ENCODE data around the gene ADCY1.

ADCY1 gene

GRCh38 chr7:45593121-45593541, 19.0 kb downstream of the ADCY1 start:
- no peak for DNase-seq (ENCODE audit: low read depth)

GRCh38 chr7:45593877-45594276, 19.7 kb downstream of the ADCY1 start:
- no peak for DNase-seq (ENCODE audit: low read depth)

- no peak for DNase-seq (ENCODE audit: low read depth)
These were observed 20.8 kb downstream of the ADCY1 start for GRCh38 chr7:45594745-45595535.

- DNase-seq (ENCODE audit: low read depth) = no peak
These were observed 21.9 kb downstream of the ADCY1 start for GRCh38 chr7:45595809-45596664.

GRCh38 chr7:45596665-45597095, 22.5 kb downstream of the ADCY1 start:
- DNase-seq (ENCODE audit: low read depth) = no peak

GRCh38 chr7:45597286-45597984, 23.3 kb downstream of the ADCY1 start:
- DNase-seq (ENCODE audit: low read depth) = no peak

- no peak for DNase-seq (ENCODE audit: low read depth)
These were observed 24.8 kb downstream of the ADCY1 start for GRCh38 chr7:45598886-45599520.

- DNase-seq (ENCODE audit: low read depth) = no peak
These were observed 25.9 kb downstream of the ADCY1 start for GRCh38 chr7:45599851-45600706.

GRCh38 chr7:45601094-45601493, 26.9 kb downstream of the ADCY1 start:
- DNase-seq (ENCODE audit: low read depth) = no peak

GRCh38 chr7:45601816-45602540, 27.8 kb downstream of the ADCY1 start:
- no peak for DNase-seq (ENCODE audit: low read depth)

- DNase-seq (ENCODE audit: low read depth) = no peak
These were observed 31.9 kb downstream of the ADCY1 start for GRCh38 chr7:45606050-45606449.

- no peak for DNase-seq (ENCODE audit: low read depth)
These were observed 32.8 kb downstream of the ADCY1 start for GRCh38 chr7:45606931-45607330.

- DNase-seq (ENCODE audit: low read depth) = no peak
These were observed 35.0 kb downstream of the ADCY1 start for GRCh38 chr7:45609180-45609579.

GRCh38 chr7:45610019-45610418, 35.9 kb downstream of the ADCY1 start:
- no peak for DNase-seq (ENCODE audit: low read depth)

GRCh38 chr7:45610660-45611299, 36.6 kb downstream of the ADCY1 start:
- no peak for DNase-seq (ENCODE audit: low read depth)

GRCh38 chr7:45617166-45617565, 43.0 kb downstream of the ADCY1 start:
- no peak for DNase-seq (ENCODE audit: low read depth)

- DNase-seq (ENCODE audit: low read depth) = no peak
These were observed 47.9 kb downstream of the ADCY1 start for GRCh38 chr7:45622058-45622457.

- no peak for DNase-seq (ENCODE audit: low read depth)
These were observed 49.0 kb downstream of the ADCY1 start for GRCh38 chr7:45623157-45623556.

- no peak for DNase-seq (ENCODE audit: low read depth)
These were observed 49.7 kb downstream of the ADCY1 start for GRCh38 chr7:45623740-45624391.
